ENCODE data around the gene TRIM7.
"Not testable (repeated sequence)": the region's sequence is repeated elsewhere in the genome, so short reads cannot be mapped to it uniquely, and the experiment has no call there.

Gene TRIM7

GRCh38 chr5:181156758-181157157 is 48.2 kb downstream of the TRIM7 start:
- DNase-seq (ENCODE audit: low read depth in 4 of 4, low spot score in 1 of 4) = no peak

- no peak for DNase-seq (ENCODE audit: low read depth in 4 of 4, low spot score in 1 of 4)
Measured at GRCh38 chr5:181153814-181154213, 51.2 kb downstream of the TRIM7 start.

- no peak for DNase-seq (ENCODE audit: low read depth in 4 of 4, low spot score in 1 of 4)
Measured at GRCh38 chr5:181152406-181152805, 52.6 kb downstream of the TRIM7 start.

- DNase-seq (ENCODE audit: low read depth in 4 of 4, low spot score in 1 of 4) = no peak
Measured at GRCh38 chr5:181151146-181151545, 53.9 kb downstream of the TRIM7 start.

- DNase-seq (ENCODE audit: low read depth in 4 of 4, low spot score in 1 of 4) = no peak
Measured at GRCh38 chr5:181149806-181150733, 54.9 kb downstream of the TRIM7 start.

GRCh38 chr5:181149355-181149754 is 55.6 kb downstream of the TRIM7 start:
- no peak for DNase-seq (ENCODE audit: low read depth in 4 of 4, low spot score in 1 of 4)

GRCh38 chr5:181146927-181147636 is 57.9 kb downstream of the TRIM7 start, which contains the start of gene OR2V2:
OR2V2 (plus strand) TSS chr5:181147586; CDS start chr5:181154943, 7,357 bp downstream.
- DNase-seq (ENCODE audit: low read depth in 4 of 4, low spot score in 1 of 4) = not testable (repeated sequence)

GRCh38 chr5:181145133-181145532 is 59.9 kb downstream of the TRIM7 start:
- no peak for DNase-seq (ENCODE audit: low read depth in 4 of 4, low spot score in 1 of 4)

Data from stimulated activated CD4-positive, alpha-beta T cell treated with anti-CD3 and anti-CD28 coated beads, Interleukin-1b, Interleukin-23, amount 100 ng/mL, for 24 hours (primary cell).